HG03135 (cell line): ENCODE results near the gene IQCH.

Experiments
- ATAC-seq: cut with Tn5 transposase; IDR thresholded peaks from one replicate; pipeline ENCODE4 v1.9.1; 2021; ENCODE audit warnings: mild to moderate bottlenecking, moderate library complexity; ENCODE audit not compliant: unreplicated experiment

The IQCH gene

GRCh38 chr15:67296684-67297083 lies 42.1 kb downstream of the IQCH start:
- no peak for ATAC-seq

- ATAC-seq, result no peak
These were observed 45.9 kb downstream of the IQCH start for GRCh38 chr15:67300266-67301025.

- ATAC-seq, result no peak
These were observed 49.1 kb downstream of the IQCH start for GRCh38 chr15:67303490-67304363.

- no peak for ATAC-seq
These were observed 50.2 kb downstream of the IQCH start for GRCh38 chr15:67304778-67305177.

- ATAC-seq, result no peak
These were observed 50.9 kb downstream of the IQCH start for GRCh38 chr15:67305506-67305905.

- no peak for ATAC-seq
These were observed 52.6 kb downstream of the IQCH start for GRCh38 chr15:67307156-67307555.

GRCh38 chr15:67307889-67308597 lies 53.5 kb downstream of the IQCH start:
- ATAC-seq, result no peak

GRCh38 chr15:67311731-67312130 lies 57.1 kb downstream of the IQCH start:
- no peak for ATAC-seq

GRCh38 chr15:67319961-67320360 lies 65.4 kb downstream of the IQCH start:
- no peak for ATAC-seq

- ATAC-seq, result no peak
These were observed 66.8 kb downstream of the IQCH start for GRCh38 chr15:67321352-67321751.

- ATAC-seq, result no peak
These were observed 67.9 kb downstream of the IQCH start for GRCh38 chr15:67322481-67322880.

GRCh38 chr15:67327312-67327711 lies 72.7 kb downstream of the IQCH start:
- ATAC-seq, result no peak

GRCh38 chr15:67327737-67328136 lies 73.2 kb downstream of the IQCH start:
- no peak for ATAC-seq

- no peak for ATAC-seq
These were observed 75.6 kb downstream of the IQCH start for GRCh38 chr15:67329984-67330733.

- ATAC-seq, result no peak
These were observed 77.1 kb downstream of the IQCH start for GRCh38 chr15:67331676-67332075.

GRCh38 chr15:67335026-67335425 lies 80.4 kb downstream of the IQCH start:
- no peak for ATAC-seq

GRCh38 chr15:67335534-67336222 lies 81.1 kb downstream of the IQCH start:
- ATAC-seq, result no peak

- no peak for ATAC-seq
These were observed 86.0 kb downstream of the IQCH start for GRCh38 chr15:67340630-67341029.

GRCh38 chr15:67341539-67341938 lies 87.0 kb downstream of the IQCH start:
- no peak for ATAC-seq

- ATAC-seq, result no peak
These were observed 88.6 kb downstream of the IQCH start for GRCh38 chr15:67343206-67343605.
